Suprapubic skin (tissue), 4 donors: ENCODE results near the gene CDSN. TPM values are rescaled to one million over a fixed set of nuclear protein-coding genes. Genes with fewer than 3 reads are reported as not detected.

Experiments
- DNase-seq, 2 donors: peaks; one replicate each; pipeline ENCODE4 v3.0.0-alpha.2; 2019; ENCODE audit warnings: low spot score in 2 of 2
- H3K27ac ChIP-seq: fragments of 200-600 bp; sonication (generic); one replicate; pipeline ENCODE4 v1.5.1; 2019
- H3K27me3 ChIP-seq: fragments of 200-600 bp; sonication (generic); one replicate; pipeline ENCODE4 v1.5.1; 2019
- H3K36me3 ChIP-seq: fragments of 200-600 bp; sonication (generic); one replicate; pipeline ENCODE4 v1.5.1; 2019
- H3K4me1 ChIP-seq: fragments of 200-600 bp; sonication (generic); one replicate; pipeline ENCODE4 v1.5.1; 2019
- H3K4me3 ChIP-seq: fragments of 200-600 bp; sonication (generic); one replicate; pipeline ENCODE4 v1.5.1; 2019; ENCODE audit warnings: mild to moderate bottlenecking
- H3K9me3 ChIP-seq: fragments of 200-600 bp; sonication (generic); one replicate; pipeline ENCODE4 v1.5.1; 2019
- EP300 ChIP-seq: sonication (generic); formaldehyde crosslinking; IDR thresholded peaks from one replicate; pipeline ENCODE4 v1.6.1; 2017; ENCODE audit warnings: antibody characterized with exemption
- POLR2A ChIP-seq, 2 donors: fragments of 450-650 bp; IDR thresholded peaks; one replicate each; pipeline ENCODE4 v1.6.1; 2017; ENCODE audit warnings: antibody characterized with exemption in 2 of 2, mild to moderate bottlenecking in 2 of 2, moderate library complexity in 2 of 2
- POLR2AphosphoS5 ChIP-seq, 3 donors: sonication (generic); formaldehyde crosslinking; IDR thresholded peaks; one replicate each; pipeline ENCODE4 v1.6.1; 2017; ENCODE audit warnings: antibody characterized with exemption in 3 of 3
- WGBS: methylation state at CpG from one replicate; pipeline ENCODE4 v1.1.5; 2018; 5-methylcytosine and 5-hydroxymethylcytosine counted together
- total RNA-seq, 4 donors: library from RNA; depleted of rRNA; stranded (reverse); fragments of >200 nt; gene quantifications; one replicate each; pipeline ENCODE4 v1.1.0, GENCODE V29; 2016
- TF ChIP-seq, protein P1 (sequence below), 2 donors: fragments of 200-600 bp in 1 of 2; fragments of 450-650 bp in 1 of 2; sonication (generic) in 1 of 2; IDR thresholded peaks; one replicate each; pipeline ENCODE4 v1.5.1; 2016 to 2019; ENCODE audit warnings: antibody characterized with exemption in 2 of 2, mild to moderate bottlenecking in 1 of 2, moderate library complexity in 1 of 2

The CDSN gene
- total RNA-seq, 4 donors from 2014 or later = 16.3 to 598 (median 403) TPM

DNA sequence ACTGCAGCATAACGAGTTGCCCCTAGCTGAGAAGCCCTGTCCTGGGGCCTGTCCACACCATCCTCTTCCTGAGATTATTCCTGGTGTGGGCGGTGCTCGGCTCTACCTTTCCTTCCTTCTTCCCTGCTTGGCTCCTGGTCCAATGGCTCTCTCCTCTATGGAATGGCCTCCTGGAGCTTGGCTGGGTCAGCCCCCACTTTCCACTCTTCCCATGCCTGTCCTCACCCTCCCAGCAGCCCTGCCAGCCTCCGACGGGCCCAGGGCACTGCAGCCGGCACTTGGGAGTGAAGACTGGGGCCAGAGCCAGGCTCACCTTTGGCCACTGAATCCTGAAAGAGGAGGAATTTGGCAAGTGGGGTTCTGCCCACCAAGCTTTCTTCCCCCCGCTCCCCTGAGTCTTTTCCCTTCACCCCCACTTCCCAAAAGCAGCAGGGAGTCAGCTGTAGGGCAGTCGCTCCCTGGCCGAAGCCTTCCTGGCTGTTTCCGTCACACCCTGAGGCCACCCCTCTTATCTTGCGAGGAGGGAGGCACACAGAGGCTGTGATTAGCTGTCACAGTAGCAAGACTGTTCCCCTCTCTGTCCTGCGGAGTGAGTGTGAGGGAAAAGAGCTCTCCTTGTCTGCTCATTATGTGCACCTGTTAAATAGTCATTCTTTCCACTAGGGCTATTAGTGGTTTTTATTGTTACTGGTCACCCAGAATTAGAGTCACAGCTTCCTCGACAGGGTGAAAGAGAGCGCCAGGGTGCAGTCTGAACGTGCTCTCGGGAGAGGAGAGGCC is 6.3 kb upstream of the CDSN start:
- Histone ChIP-seq H3K27me3 (no peaks in the 10 kb centered on the region), H3K4me1 (peaks cover 55% of the 10 kb centered on the region), H3K9me3 (no peaks in the 10 kb centered on the region), H3K36me3 (no peaks in the 10 kb centered on the region), H3K4me3 (no peak overlapping the region), H3K27ac (peak overlapping the region; percentile 75)
- TF ChIP-seq EP300 (no peak), POLR2A (IDR thresholded peaks at IDR 0.05) (no peak), POLR2AphosphoS5 (IDR thresholded peaks at IDR 0.05) (no peak)
- TF ChIP-seq, protein P1, sequence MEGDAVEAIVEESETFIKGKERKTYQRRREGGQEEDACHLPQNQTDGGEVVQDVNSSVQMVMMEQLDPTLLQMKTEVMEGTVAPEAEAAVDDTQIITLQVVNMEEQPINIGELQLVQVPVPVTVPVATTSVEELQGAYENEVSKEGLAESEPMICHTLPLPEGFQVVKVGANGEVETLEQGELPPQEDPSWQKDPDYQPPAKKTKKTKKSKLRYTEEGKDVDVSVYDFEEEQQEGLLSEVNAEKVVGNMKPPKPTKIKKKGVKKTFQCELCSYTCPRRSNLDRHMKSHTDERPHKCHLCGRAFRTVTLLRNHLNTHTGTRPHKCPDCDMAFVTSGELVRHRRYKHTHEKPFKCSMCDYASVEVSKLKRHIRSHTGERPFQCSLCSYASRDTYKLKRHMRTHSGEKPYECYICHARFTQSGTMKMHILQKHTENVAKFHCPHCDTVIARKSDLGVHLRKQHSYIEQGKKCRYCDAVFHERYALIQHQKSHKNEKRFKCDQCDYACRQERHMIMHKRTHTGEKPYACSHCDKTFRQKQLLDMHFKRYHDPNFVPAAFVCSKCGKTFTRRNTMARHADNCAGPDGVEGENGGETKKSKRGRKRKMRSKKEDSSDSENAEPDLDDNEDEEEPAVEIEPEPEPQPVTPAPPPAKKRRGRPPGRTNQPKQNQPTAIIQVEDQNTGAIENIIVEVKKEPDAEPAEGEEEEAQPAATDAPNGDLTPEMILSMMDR (IDR thresholded peaks at IDR 0.05) = no peak
- no peak for DNase-seq
- 75% methylated on average over 16 of the region's 16 CpGs for WGBS

DNA sequence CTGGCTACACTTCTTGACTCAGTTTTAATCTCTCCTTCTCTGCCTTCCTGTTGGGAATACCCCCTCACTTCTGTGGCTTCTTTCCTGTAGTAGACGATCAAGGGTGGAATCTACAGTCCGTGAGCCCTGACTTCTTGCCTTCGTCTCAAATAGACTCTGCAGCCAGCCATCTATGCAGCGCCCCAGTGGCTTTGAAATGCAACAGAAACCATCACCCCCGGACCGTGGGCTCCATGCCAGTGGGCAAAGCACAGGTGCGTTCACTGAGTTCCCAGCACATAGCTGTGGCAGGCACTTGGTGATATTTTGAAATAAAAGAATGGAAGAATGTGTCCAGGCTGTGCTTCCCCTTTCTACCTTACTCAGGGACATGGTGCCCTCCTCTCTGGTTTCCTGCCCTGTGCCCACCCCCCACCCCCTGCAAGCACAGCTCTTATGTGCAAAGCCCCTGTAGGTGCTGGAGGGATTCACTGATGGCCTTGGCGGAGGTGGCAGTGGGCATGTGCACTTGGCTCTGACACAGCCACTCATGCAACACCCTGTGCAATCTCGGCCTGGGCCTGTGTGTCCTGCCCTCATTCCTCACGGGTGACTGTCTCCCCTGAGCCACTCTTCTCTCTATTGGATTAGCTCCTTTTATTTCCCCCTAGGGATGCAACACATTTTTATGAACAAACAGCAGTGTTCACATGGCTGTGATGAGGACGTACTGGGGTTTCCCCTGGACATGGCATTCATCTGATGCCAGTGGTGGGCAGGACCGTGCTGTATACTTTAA is 5.5 kb upstream of the CDSN start:
- Histone ChIP-seq H3K4me1 (peaks cover 57% of the 10 kb centered on the region), H3K27me3 (no peaks in the 10 kb centered on the region), H3K27ac (peak overlapping the region; percentile 75), H3K9me3 (no peaks in the 10 kb centered on the region), H3K4me3 (no peak overlapping the region), H3K36me3 (no peaks in the 10 kb centered on the region)
- WGBS = 57% methylated on average over 12 of the region's 12 CpGs
- DNase-seq = no peak
- no peak for TF ChIP-seq POLR2AphosphoS5 (IDR thresholded peaks at IDR 0.05)
- no peak for TF ChIP-seq EP300
- TF ChIP-seq, protein P1 (IDR thresholded peaks at IDR 0.05) = no peak
- no peak for TF ChIP-seq POLR2A (IDR thresholded peaks at IDR 0.05)

DNA sequence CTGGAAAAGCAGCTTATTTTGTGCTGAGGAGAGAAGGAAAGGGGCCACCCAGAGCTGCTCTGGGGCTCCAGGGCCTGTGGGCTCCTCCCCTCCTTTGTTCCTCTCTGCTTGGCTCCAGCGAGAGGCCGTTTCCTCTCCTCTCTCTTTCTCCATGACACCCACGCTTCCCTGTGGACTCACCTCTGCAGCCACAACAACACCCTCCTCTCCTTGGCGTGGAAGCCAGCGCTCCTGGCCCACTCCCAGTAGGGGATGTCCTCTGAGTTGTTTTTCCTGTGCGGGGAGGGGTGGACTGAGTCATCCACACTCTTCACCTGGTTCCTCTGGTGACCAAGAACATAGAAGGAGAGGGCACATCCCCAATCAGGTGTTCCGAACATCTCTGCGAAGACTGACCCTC is 4.9 kb upstream of the CDSN start:
- WGBS = 35% methylated on average over 8 of the region's 8 CpGs
- no peak overlapping the region for H3K4me3 ChIP-seq
- H3K4me1 ChIP-seq = peaks cover 63% of the 10 kb centered on the region
- DNase-seq = no peak
- no peak for TF ChIP-seq EP300
- TF ChIP-seq POLR2AphosphoS5 (IDR thresholded peaks at IDR 0.05) = no peak
- no peak for TF ChIP-seq POLR2A (IDR thresholded peaks at IDR 0.05)
- TF ChIP-seq, protein P1 (IDR thresholded peaks at IDR 0.05) = no peak
- no peaks in the 10 kb centered on the region for H3K9me3 ChIP-seq
- H3K27me3 ChIP-seq = no peaks in the 10 kb centered on the region
- peak overlapping the region; percentile 75 for H3K27ac ChIP-seq
- no peaks in the 10 kb centered on the region for H3K36me3 ChIP-seq

DNA sequence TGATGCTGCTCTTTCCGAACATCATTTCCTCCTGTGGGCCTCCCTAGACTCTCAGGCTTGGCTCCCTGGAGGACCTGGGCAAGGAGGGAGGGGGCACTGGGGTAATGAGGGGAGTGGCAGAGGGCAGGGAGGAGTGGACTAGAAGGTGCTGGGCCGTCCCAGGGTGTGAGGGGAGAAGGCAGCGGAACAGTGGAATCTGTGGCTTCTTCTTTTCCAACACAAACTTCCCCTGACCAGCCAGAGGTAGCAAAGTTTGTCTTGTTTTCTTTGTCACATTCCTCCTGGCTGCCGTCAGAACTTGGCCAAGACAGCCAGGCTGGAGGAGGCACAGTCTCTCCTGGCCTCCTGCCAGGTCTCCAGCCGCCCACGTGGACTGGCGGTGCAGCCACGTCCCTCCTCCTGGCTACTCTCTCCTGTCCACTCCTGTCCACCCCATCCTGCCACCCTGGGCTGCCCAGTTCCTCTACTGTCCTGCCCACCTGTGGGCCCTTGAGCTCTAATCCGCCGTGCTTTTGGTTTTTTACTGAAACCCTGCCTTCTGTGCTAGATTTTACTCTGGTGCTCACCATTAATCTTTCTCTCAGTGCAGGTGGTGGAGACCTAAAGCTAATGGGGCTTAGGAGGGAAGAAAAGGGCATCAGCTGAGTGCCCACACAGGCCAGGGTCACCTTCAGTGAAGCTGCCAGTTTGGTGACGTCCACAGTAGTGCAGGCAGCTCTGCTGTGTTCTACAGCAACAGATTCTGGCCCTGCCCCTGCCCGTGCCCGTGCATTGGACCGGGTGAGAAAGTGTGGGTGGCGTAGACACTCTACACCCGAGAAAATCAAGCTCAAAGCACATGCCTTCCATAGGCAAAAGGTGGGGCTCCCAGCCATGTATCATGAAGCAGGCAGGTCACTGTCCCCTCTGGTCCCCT is 2.8 kb upstream of the CDSN start:
- WGBS = 32% methylated on average over 16 of the region's 16 CpGs
- peaks cover 63% of the 10 kb centered on the region for H3K4me1 ChIP-seq
- no peaks in the 10 kb centered on the region for H3K9me3 ChIP-seq
- no peak overlapping the region for H3K27ac ChIP-seq
- DNase-seq = no peak
- TF ChIP-seq POLR2AphosphoS5 (IDR thresholded peaks at IDR 0.05) (no peak), POLR2A (IDR thresholded peaks at IDR 0.05) (no peak), EP300 (no peak)
- TF ChIP-seq, protein P1 (IDR thresholded peaks at IDR 0.05) = no peak
- H3K4me3 ChIP-seq = no peak overlapping the region
- no peaks in the 10 kb centered on the region for H3K36me3 ChIP-seq
- H3K27me3 ChIP-seq = no peaks in the 10 kb centered on the region
